Measurements from ENCODE around the gene SPTBN5. TPM values are rescaled to one million over a fixed set of nuclear protein-coding genes. Genes with fewer than 3 reads are reported as not detected.

Gene SPTBN5
- total RNA-seq, 2 donors from 2014 or later, result 0.52 to 3.0 TPM

DNA sequence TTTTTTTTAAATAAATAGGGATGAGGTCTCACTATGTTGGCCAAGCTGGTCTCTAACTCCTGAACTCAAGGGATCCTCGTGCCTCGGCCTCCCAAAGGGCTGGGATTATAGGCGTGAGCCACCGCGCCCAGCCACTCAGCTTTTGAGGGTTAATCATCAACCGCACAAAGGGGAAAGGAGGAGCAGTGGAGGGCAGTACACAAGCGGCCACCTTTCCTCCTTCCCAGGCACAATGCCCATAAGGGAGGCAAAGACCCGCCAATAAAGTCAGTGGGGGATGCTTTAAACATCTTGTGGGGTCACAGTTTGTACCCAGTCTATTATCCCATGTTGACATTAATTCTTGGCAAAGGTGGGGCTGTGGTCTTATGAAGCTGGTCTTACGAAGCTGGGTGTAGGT is 46.1 kb upstream of the SPTBN5 start:
- no peak overlapping the region for H3K4me3 ChIP-seq
- peaks cover 12% of the 10 kb centered on the region for H3K4me1 ChIP-seq
- no peaks in the 10 kb centered on the region for H3K27me3 ChIP-seq
- WGBS, 2 donors, result 85 to 89% methylated on average over 8 to 9 of the region's 9 CpGs
- ATAC-seq (no peak), DNase-seq (no peak)
- intact Hi-C loops (cut with DNase I), result no loop called here
- no peaks in the 10 kb centered on the region for H3K9me3 ChIP-seq
- no peak for TF ChIP-seq POLR2A (IDR thresholded peaks at IDR 0.05)
- TF ChIP-seq, protein P1, sequence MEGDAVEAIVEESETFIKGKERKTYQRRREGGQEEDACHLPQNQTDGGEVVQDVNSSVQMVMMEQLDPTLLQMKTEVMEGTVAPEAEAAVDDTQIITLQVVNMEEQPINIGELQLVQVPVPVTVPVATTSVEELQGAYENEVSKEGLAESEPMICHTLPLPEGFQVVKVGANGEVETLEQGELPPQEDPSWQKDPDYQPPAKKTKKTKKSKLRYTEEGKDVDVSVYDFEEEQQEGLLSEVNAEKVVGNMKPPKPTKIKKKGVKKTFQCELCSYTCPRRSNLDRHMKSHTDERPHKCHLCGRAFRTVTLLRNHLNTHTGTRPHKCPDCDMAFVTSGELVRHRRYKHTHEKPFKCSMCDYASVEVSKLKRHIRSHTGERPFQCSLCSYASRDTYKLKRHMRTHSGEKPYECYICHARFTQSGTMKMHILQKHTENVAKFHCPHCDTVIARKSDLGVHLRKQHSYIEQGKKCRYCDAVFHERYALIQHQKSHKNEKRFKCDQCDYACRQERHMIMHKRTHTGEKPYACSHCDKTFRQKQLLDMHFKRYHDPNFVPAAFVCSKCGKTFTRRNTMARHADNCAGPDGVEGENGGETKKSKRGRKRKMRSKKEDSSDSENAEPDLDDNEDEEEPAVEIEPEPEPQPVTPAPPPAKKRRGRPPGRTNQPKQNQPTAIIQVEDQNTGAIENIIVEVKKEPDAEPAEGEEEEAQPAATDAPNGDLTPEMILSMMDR (IDR thresholded peaks at IDR 0.05), result no peak
- peaks cover 0 to 2% of the 10 kb centered on the region in 2 donors for H3K36me3 ChIP-seq (replicated peaks in 1 of 2; ENCODE audit: insufficient read depth in 1 of 2, low read depth in 2 of 2)
- peak overlapping the region in 1 of 4 donors; percentile 38 for H3K27ac ChIP-seq

DNA sequence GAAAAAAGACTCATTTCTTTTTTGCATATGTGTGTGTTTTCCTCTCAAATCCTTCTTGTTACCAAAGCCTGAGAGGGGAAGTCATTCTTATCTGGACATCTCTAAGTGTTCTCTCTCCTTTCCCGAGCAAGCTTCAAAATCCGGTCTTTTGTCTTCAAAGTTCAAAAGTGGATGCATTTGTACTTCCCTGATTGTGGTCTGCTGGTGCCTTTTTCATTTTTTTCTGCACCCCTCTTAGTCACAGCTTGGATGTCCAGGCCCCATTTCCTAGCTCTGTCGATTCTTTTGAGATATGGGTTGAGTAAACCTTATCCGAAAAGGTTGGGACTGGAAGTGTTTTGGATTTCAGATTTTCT is 43.7 kb upstream of the SPTBN5 start:
- TF ChIP-seq, protein P1 (IDR thresholded peaks at IDR 0.05), result no peak
- no peaks in the 10 kb centered on the region for H3K9me3 ChIP-seq
- DNase-seq (no peak), ATAC-seq (no peak)
- H3K4me3 ChIP-seq, result no peak overlapping the region
- 69 to 70% methylated on average over 4 of the region's 4 CpGs for WGBS, 2 donors
- H3K4me1 ChIP-seq, result peaks cover 21% of the 10 kb centered on the region
- H3K36me3 ChIP-seq (replicated peaks in 1 of 2; ENCODE audit: insufficient read depth in 1 of 2, low read depth in 2 of 2), result peaks cover 0 to 2% of the 10 kb centered on the region in 2 donors
- peak overlapping the region in 2 of 4 donors; percentile 50 to 54 for H3K27ac ChIP-seq
- intact Hi-C loops (cut with DNase I), result no loop called here
- H3K27me3 ChIP-seq, result no peaks in the 10 kb centered on the region

DNA sequence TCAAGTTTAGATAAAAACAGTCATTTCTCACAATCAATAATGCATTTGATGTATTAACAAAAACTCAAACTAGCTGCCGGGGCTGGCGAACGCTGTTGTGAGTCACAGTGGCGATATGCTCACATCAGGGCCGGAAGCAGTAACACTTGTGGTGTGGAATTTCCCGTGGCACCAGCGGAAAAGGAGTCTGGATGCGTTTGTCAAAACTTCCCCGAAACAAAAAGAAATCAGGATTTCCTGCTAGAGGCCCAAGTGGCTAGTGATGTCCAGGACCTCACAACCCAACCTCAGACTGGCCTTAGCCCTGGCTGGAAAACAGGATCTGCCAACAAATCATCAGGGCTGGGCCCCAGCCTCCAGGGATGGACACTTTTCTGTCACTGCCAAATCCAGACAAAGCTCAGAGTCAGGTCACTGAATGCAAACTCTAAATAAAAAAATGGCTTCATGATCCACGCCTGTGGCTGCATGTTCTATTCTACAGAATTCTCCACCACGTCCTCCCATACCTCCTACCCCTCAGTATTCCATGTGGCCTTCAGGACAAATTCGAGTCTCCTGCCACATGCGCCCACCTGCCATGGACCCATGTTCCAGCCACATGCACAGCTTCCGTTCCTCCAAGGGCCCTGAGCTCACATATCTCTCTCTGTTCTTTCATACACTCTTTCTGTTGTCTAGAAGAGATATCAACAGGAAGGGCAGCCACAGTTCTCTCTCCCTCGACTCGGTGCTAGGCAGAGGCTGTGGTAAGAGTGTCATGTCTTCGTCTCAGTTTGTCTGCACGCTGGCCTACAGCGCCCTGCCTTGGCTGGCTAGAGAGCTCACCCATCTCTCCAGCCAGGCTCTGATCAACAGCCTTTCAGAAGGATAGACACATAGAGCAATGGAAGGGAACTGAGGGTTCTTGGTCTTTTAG is 43.1 kb upstream of the SPTBN5 start:
- peak in 2 of 4 donors; percentile 25 to 35 for DNase-seq
- no peaks in the 10 kb centered on the region for H3K36me3 ChIP-seq (replicated peaks in 1 of 2; ENCODE audit: insufficient read depth in 1 of 2, low read depth in 2 of 2)
- no peaks in the 10 kb centered on the region for H3K27me3 ChIP-seq
- peak overlapping the region in 2 of 4 donors; percentile 50 to 54 for H3K27ac ChIP-seq
- no peak for ATAC-seq
- intact Hi-C loops (cut with DNase I), result no loop called here
- TF ChIP-seq, protein P1 (IDR thresholded peaks at IDR 0.05), result no peak
- no peak for TF ChIP-seq POLR2A (IDR thresholded peaks at IDR 0.05)
- no peak overlapping the region for H3K4me3 ChIP-seq
- H3K4me1 ChIP-seq, result peaks cover 21% of the 10 kb centered on the region
- H3K9me3 ChIP-seq, result no peaks in the 10 kb centered on the region
- 66 to 75% methylated on average over 19 of the region's 19 CpGs for WGBS, 2 donors

DNA sequence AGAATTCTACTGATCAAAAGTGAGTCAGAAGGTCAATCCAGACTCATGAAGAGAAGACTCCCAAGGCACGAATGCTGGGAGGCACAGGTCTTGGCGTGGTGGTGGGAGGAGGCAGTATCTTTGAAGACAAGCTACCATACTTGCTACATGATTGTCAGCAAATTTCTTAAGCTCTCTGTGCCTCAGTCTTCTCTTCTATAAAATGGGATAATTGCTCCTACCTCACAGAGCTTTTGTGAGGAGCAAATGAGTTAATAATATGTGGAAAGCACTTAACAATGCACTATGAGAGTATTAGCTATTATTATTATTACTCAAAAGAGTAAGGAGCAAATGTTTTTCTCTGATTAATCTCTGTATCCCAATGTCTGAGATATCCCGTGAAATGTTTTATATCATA is 42.3 kb upstream of the SPTBN5 start:
- peaks cover 21% of the 10 kb centered on the region for H3K4me1 ChIP-seq
- TF ChIP-seq POLR2A (IDR thresholded peaks at IDR 0.05), result no peak
- TF ChIP-seq, protein P1 (IDR thresholded peaks at IDR 0.05), result no peak
- H3K4me3 ChIP-seq, result no peak overlapping the region
- DNase-seq (peak in 1 of 4 donors; percentile 2), ATAC-seq (no peak)
- H3K36me3 ChIP-seq (replicated peaks in 1 of 2; ENCODE audit: insufficient read depth in 1 of 2, low read depth in 2 of 2), result no peaks in the 10 kb centered on the region
- no peaks in the 10 kb centered on the region for H3K9me3 ChIP-seq
- intact Hi-C loops (cut with DNase I), result no loop called here
- H3K27me3 ChIP-seq, result no peaks in the 10 kb centered on the region
- WGBS, 2 donors, result 89 to 91% methylated on average over 3 of the region's 3 CpGs
- H3K27ac ChIP-seq, result peak overlapping the region in 2 of 4 donors; percentile 20 to 29
